WTC11 (cell line): ENCODE data around the gene RPRD2. TPM values are rescaled to one million over a fixed set of nuclear protein-coding genes. Genes with fewer than 3 reads are reported as not detected.

ENCODE experiments used
- ATAC-seq: fragments of 200-7000 bp; cut with Tn5 transposase; 2 replicates; pipeline ENCODE4 v1.10.0; 2021; ENCODE audit warnings: mild to moderate bottlenecking, moderate library complexity
- CTCF ChIA-PET: fragments of 300-600 bp; sonication (Branson Sonifier 250); formaldehyde crosslinking; loops from one replicate; lab custom pipeline; 2021; ENCODE audit warnings: antibody characterized with exemption; lab: Charles Lee
- POLR2A ChIA-PET: fragments of 350-600 bp; sonication (Branson Sonifier 250); formaldehyde crosslinking; loops from one replicate; lab custom pipeline; 2021; ENCODE audit warnings: antibody characterized with exemption; lab: Charles Lee
- DNase-seq: peaks from one replicate; pipeline ENCODE4 v3.0.0; 2021; ENCODE audit warnings: low spot score
- H3K27ac Mint-ChIP-seq: 2 replicates; pipeline ENCODE4 v1.8.0; 2021; ENCODE audit warnings: mixed read lengths
- H3K27me3 Mint-ChIP-seq: 2 replicates; pipeline ENCODE4 v1.8.0; 2021; ENCODE audit warnings: low read depth, mild to moderate bottlenecking, moderate library complexity, mixed read lengths
- H3K36me3 Mint-ChIP-seq: 2 replicates; pipeline ENCODE4 v1.8.0; 2021; ENCODE audit warnings: mixed read lengths
- H3K4me1 Mint-ChIP-seq: 2 replicates; pipeline ENCODE4 v1.8.0; 2022; ENCODE audit warnings: mixed read lengths
- H3K4me3 Mint-ChIP-seq: 2 replicates; pipeline ENCODE4 v1.8.0; 2021; ENCODE audit warnings: mild to moderate bottlenecking, moderate library complexity, mixed read lengths
- H3K9me3 Mint-ChIP-seq: 2 replicates; pipeline ENCODE4 v1.8.0; 2021; ENCODE audit warnings: mixed read lengths
- ATF3 ChIP-seq: sonication (generic); formaldehyde crosslinking; conservative IDR thresholded peaks from 2 replicates; pipeline ENCODE4 v1.8.1; 2022; ENCODE audit warnings: mild to moderate bottlenecking, missing genetic modification reagents
- CTCF ChIP-seq: fragments of 200-600 bp; IDR thresholded peaks from 2 replicates; pipeline ENCODE4 v1.8.0; 2022; ENCODE audit warnings: antibody characterized with exemption
- ESRRA ChIP-seq: sonication (generic); formaldehyde crosslinking; IDR thresholded peaks from 2 replicates; pipeline ENCODE4 v1.8.1; 2022; ENCODE audit warnings: mild to moderate bottlenecking, missing genetic modification reagents, borderline replicate concordance
- ETV6 ChIP-seq: sonication (generic); formaldehyde crosslinking; IDR thresholded peaks from 2 replicates; pipeline ENCODE4 v1.8.1; 2022; ENCODE audit warnings: mild to moderate bottlenecking, missing genetic modification reagents
- FOXJ3 ChIP-seq: sonication (generic); formaldehyde crosslinking; IDR thresholded peaks from 2 replicates; pipeline ENCODE4 v1.9.0; 2021; ENCODE audit warnings: missing genetic modification reagents, mild to moderate bottlenecking, borderline replicate concordance
- FOXK1 ChIP-seq: sonication (generic); formaldehyde crosslinking; IDR thresholded peaks from 2 replicates; pipeline ENCODE4 v1.8.0; 2022; ENCODE audit warnings: mild to moderate bottlenecking, moderate library complexity, missing genetic modification reagents
- FOXP4 ChIP-seq: sonication (generic); formaldehyde crosslinking; IDR thresholded peaks from 2 replicates; pipeline ENCODE4 v1.8.0; 2022; ENCODE audit warnings: mild to moderate bottlenecking, missing genetic modification reagents
- HMGA2 ChIP-seq: fragments of 250-450 bp; sonication (Bioruptor Pico); IDR thresholded peaks from 2 replicates; pipeline ENCODE4 v1.4.0; 2021; ENCODE audit warnings: mild to moderate bottlenecking, moderate library complexity
- JAZF1 ChIP-seq: fragments of 250-450 bp; sonication (Bioruptor Pico); IDR thresholded peaks from 2 replicates; pipeline ENCODE4 v1.9.0; 2021; ENCODE audit warnings: moderate library complexity, mild to moderate bottlenecking, inconsistent platforms
- MAX ChIP-seq: sonication (generic); formaldehyde crosslinking; IDR thresholded peaks from 2 replicates; pipeline ENCODE4 v1.8.0; 2022; ENCODE audit warnings: mild to moderate bottlenecking, missing genetic modification reagents
- MXD4 ChIP-seq: fragments of 250-450 bp; sonication (Bioruptor Pico); IDR thresholded peaks from 2 replicates; pipeline ENCODE4 v1.8.0; 2021; ENCODE audit warnings: mild to moderate bottlenecking, moderate library complexity, borderline replicate concordance
- NFYB ChIP-seq: sonication (generic); formaldehyde crosslinking; conservative IDR thresholded peaks from 2 replicates; pipeline ENCODE4 v1.8.0; 2022; ENCODE audit warnings: low read depth, missing genetic modification reagents
- STAT6 ChIP-seq: sonication (generic); formaldehyde crosslinking; conservative IDR thresholded peaks from 2 replicates; pipeline ENCODE4 v1.8.1; 2023; ENCODE audit warnings: mild to moderate bottlenecking, low read depth, missing genetic modification reagents, moderate library complexity
- ZNF281 ChIP-seq: sonication (generic); formaldehyde crosslinking; IDR thresholded peaks from 2 replicates; pipeline ENCODE4 v1.8.0; 2023; ENCODE audit warnings: mild to moderate bottlenecking, missing genetic modification reagents
- ZNF512 ChIP-seq: sonication (generic); formaldehyde crosslinking; IDR thresholded peaks from 2 replicates; pipeline ENCODE4 v1.8.1; 2022; ENCODE audit warnings: missing genetic modification reagents, borderline replicate concordance
- total RNA-seq: library from RNA; stranded (reverse); gene quantifications from 3 replicates; pipeline ENCODE4 v1.2.3, GENCODE V29; 2021

RPRD2 gene
- total RNA-seq, 1 experiment from 2014 or later, result 26.1 TPM

- TF ChIP-seq FOXP4 (no peak), HMGA2 (no peak), ZNF512 (CRISPR knock-in tag) (no peak), ETV6 (CRISPR knock-in tag) (no peak), ESRRA (no peak), FOXJ3 (no peak)
- TF ChIP-seq, all 79 proteins: peak for 0
Measured at GRCh38 chr1:150456146-150456647, 92.2 kb downstream of the RPRD2 start (continued).

GRCh38 chr1:150464422-150464826, 100.5 kb downstream of the RPRD2 start:
- Mint-ChIP-seq H3K36me3 (peaks cover 28% of the 10 kb centered on the region), H3K27ac (no peak overlapping the region), H3K4me1 (no peaks in the 10 kb centered on the region), H3K4me3 (no peak overlapping the region), H3K9me3 (no peaks in the 10 kb centered on the region), H3K27me3 (no peaks in the 10 kb centered on the region)
- ChIA-PET CTCF (no interaction called here), POLR2A (no interaction called here)
- ATAC-seq, result peak; percentile 62
- peak; percentile 68 for TF ChIP-seq CTCF
- TF ChIP-seq JAZF1 (CRISPR knock-in tag), result no peak
- peak; percentile 67 for DNase-seq

- no peak overlapping the region for H3K27ac Mint-ChIP-seq
- no peaks in the 10 kb centered on the region for H3K9me3 Mint-ChIP-seq
- H3K27me3 Mint-ChIP-seq, result no peaks in the 10 kb centered on the region
- ATAC-seq (no peak), DNase-seq (no peak)
- POLR2A ChIA-PET, result no interaction called here
- CTCF ChIA-PET, result no interaction called here
- no peak overlapping the region for H3K4me3 Mint-ChIP-seq
- peaks cover 5% of the 10 kb centered on the region; the same call in 1 of the 2 replicates for H3K4me1 Mint-ChIP-seq
- peaks cover 41% of the 10 kb centered on the region for H3K36me3 Mint-ChIP-seq
- no peak for TF ChIP-seq MAX (CRISPR knock-in tag)
- TF ChIP-seq ZNF281 (CRISPR knock-in tag), result no peak
- no peak for TF ChIP-seq MXD4 (CRISPR knock-in tag)
Measured at GRCh38 chr1:150466964-150467363, 103.0 kb downstream of the RPRD2 start.

GRCh38 chr1:150469291-150469690, 105.3 kb downstream of the RPRD2 start:
- H3K36me3 Mint-ChIP-seq, result peaks cover 47% of the 10 kb centered on the region
- POLR2A ChIA-PET, result no interaction called here
- H3K4me3 Mint-ChIP-seq, result no peak overlapping the region
- H3K27ac Mint-ChIP-seq, result no peak overlapping the region
- no peak for DNase-seq
- CTCF ChIA-PET, result no interaction called here
- H3K4me1 Mint-ChIP-seq, result peaks cover 11% of the 10 kb centered on the region
- ATAC-seq, result no peak
- no peaks in the 10 kb centered on the region for H3K9me3 Mint-ChIP-seq
- H3K27me3 Mint-ChIP-seq, result no peaks in the 10 kb centered on the region
- TF ChIP-seq ESRRA (no peak), ATF3 (CRISPR knock-in tag) (no peak), NFYB (CRISPR knock-in tag) (no peak), FOXK1 (CRISPR knock-in tag) (no peak), STAT6 (CRISPR knock-in tag) (no peak), CTCF (no peak)
